Stomach smooth muscle (tissue), 2 donors: ENCODE measurements around the gene EFCAB6.

Experiments used
- H3K27ac ChIP-seq: one replicate; pipeline ENCODE4 v1.7.0; 2013; ENCODE audit warnings: mild to moderate bottlenecking, low read length, inconsistent platforms
- H3K27me3 ChIP-seq, 2 donors: one replicate each; pipeline ENCODE4 v1.7.0; 2013; ENCODE audit warnings: low read length in 2 of 2; ENCODE audit not compliant: insufficient read depth in 2 of 2, control insufficient read depth in 1 of 2
- H3K36me3 ChIP-seq, 2 donors: one replicate each; pipeline ENCODE4 v1.7.0; 2013; ENCODE audit warnings: low read length in 2 of 2; ENCODE audit not compliant: control insufficient read depth in 2 of 2, insufficient read depth in 2 of 2
- H3K4me1 ChIP-seq: one replicate; pipeline ENCODE4 v1.7.0; 2013; ENCODE audit warnings: low read length; ENCODE audit not compliant: control insufficient read depth, insufficient read depth
- H3K4me3 ChIP-seq, 2 donors: one replicate each; pipeline ENCODE4 v1.7.0; 2013; ENCODE audit warnings: low read length in 2 of 2
- H3K9ac ChIP-seq, 2 donors: one replicate each; pipeline ENCODE4 v1.7.0; 2013; ENCODE audit warnings: low read length in 2 of 2, mild to moderate bottlenecking in 1 of 2
- H3K9me3 ChIP-seq, 2 donors: one replicate each; pipeline ENCODE4 v1.7.0; 2013; ENCODE audit warnings: low read length in 2 of 2; ENCODE audit not compliant: control insufficient read depth in 2 of 2
- donor health status: healthy.
- donor health status: Pancreatic carcinoma.

The EFCAB6 gene

GRCh38 chr22:43624144-43624998 lies 187.7 kb downstream of the EFCAB6 start:
- Histone ChIP-seq H3K4me3 (no peak overlapping the region), H3K9me3 (peaks cover 0 to 3% of the 10 kb centered on the region in 2 donors), H3K27me3 (no peaks in the 10 kb centered on the region), H3K9ac (no peak overlapping the region), H3K27ac (no peak overlapping the region), H3K36me3 (no peaks in the 10 kb centered on the region), H3K4me1 (no peaks in the 10 kb centered on the region)

- H3K9ac ChIP-seq: no peak overlapping the region
- no peaks in the 10 kb centered on the region for H3K4me1 ChIP-seq
- no peaks in the 10 kb centered on the region for H3K27me3 ChIP-seq
- no peak overlapping the region for H3K4me3 ChIP-seq
- H3K9me3 ChIP-seq: peaks cover 0 to 3% of the 10 kb centered on the region in 2 donors
- H3K36me3 ChIP-seq: no peaks in the 10 kb centered on the region
- no peak overlapping the region for H3K27ac ChIP-seq
These were observed 189.2 kb downstream of the EFCAB6 start for GRCh38 chr22:43622886-43623285.

GRCh38 chr22:43620197-43620596 lies 191.9 kb downstream of the EFCAB6 start:
- Histone ChIP-seq H3K4me3 (no peak overlapping the region), H3K9ac (no peak overlapping the region), H3K9me3 (peaks cover 0 to 3% of the 10 kb centered on the region in 2 donors), H3K27me3 (no peaks in the 10 kb centered on the region), H3K27ac (no peak overlapping the region), H3K4me1 (no peaks in the 10 kb centered on the region), H3K36me3 (no peaks in the 10 kb centered on the region)

GRCh38 chr22:43618517-43618916 lies 193.6 kb downstream of the EFCAB6 start:
- no peak overlapping the region for H3K9ac ChIP-seq
- H3K27me3 ChIP-seq: no peaks in the 10 kb centered on the region
- no peak overlapping the region for H3K4me3 ChIP-seq
- H3K36me3 ChIP-seq: no peaks in the 10 kb centered on the region
- peaks cover 0 to 3% of the 10 kb centered on the region in 2 donors for H3K9me3 ChIP-seq
- no peak overlapping the region for H3K27ac ChIP-seq
- no peaks in the 10 kb centered on the region for H3K4me1 ChIP-seq

- Histone ChIP-seq H3K9me3 (peaks cover 0 to 3% of the 10 kb centered on the region in 2 donors), H3K4me1 (no peaks in the 10 kb centered on the region), H3K4me3 (no peak overlapping the region), H3K36me3 (no peaks in the 10 kb centered on the region), H3K9ac (no peak overlapping the region), H3K27me3 (no peaks in the 10 kb centered on the region), H3K27ac (no peak overlapping the region)
These were observed 195.5 kb downstream of the EFCAB6 start for GRCh38 chr22:43616645-43617044.

- H3K27me3 ChIP-seq: no peaks in the 10 kb centered on the region
- no peak overlapping the region for H3K27ac ChIP-seq
- H3K4me3 ChIP-seq: no peak overlapping the region
- no peak overlapping the region for H3K9ac ChIP-seq
- no peaks in the 10 kb centered on the region for H3K36me3 ChIP-seq
- no peaks in the 10 kb centered on the region for H3K9me3 ChIP-seq
- peaks cover 4% of the 10 kb centered on the region for H3K4me1 ChIP-seq
These were observed 211.8 kb downstream of the EFCAB6 start for GRCh38 chr22:43600265-43600664.

- H3K27me3 ChIP-seq: no peaks in the 10 kb centered on the region
- peaks cover 0 to 4% of the 10 kb centered on the region in 2 donors for H3K9me3 ChIP-seq
- H3K4me1 ChIP-seq: no peaks in the 10 kb centered on the region
- H3K27ac ChIP-seq: no peak overlapping the region
- no peak overlapping the region for H3K4me3 ChIP-seq
- H3K36me3 ChIP-seq: peaks cover 0 to 2% of the 10 kb centered on the region in 2 donors
- no peak overlapping the region for H3K9ac ChIP-seq
These were observed 219.6 kb downstream of the EFCAB6 start for GRCh38 chr22:43592476-43592875.

GRCh38 chr22:43591380-43591779 lies 220.7 kb downstream of the EFCAB6 start:
- Histone ChIP-seq H3K27ac (no peak overlapping the region), H3K9me3 (peaks cover 0 to 4% of the 10 kb centered on the region in 2 donors), H3K9ac (no peak overlapping the region), H3K4me3 (no peak overlapping the region), H3K27me3 (no peaks in the 10 kb centered on the region), H3K4me1 (no peaks in the 10 kb centered on the region), H3K36me3 (peaks cover 0 to 2% of the 10 kb centered on the region in 2 donors)

- H3K9me3 ChIP-seq: peaks cover 2 to 13% of the 10 kb centered on the region in 2 donors
- H3K4me1 ChIP-seq: no peaks in the 10 kb centered on the region
- H3K4me3 ChIP-seq: no peak overlapping the region
- H3K9ac ChIP-seq: no peak overlapping the region
- H3K27me3 ChIP-seq: no peaks in the 10 kb centered on the region
- H3K36me3 ChIP-seq: peaks cover 0 to 3% of the 10 kb centered on the region in 2 donors
- H3K27ac ChIP-seq: no peak overlapping the region
These were observed 224.5 kb downstream of the EFCAB6 start for GRCh38 chr22:43587574-43587973.

GRCh38 chr22:43583501-43583900 lies 228.6 kb downstream of the EFCAB6 start:
- peaks cover 2 to 15% of the 10 kb centered on the region in 2 donors for H3K9me3 ChIP-seq
- no peak overlapping the region for H3K9ac ChIP-seq
- H3K27me3 ChIP-seq: no peaks in the 10 kb centered on the region
- no peak overlapping the region for H3K4me3 ChIP-seq
- no peaks in the 10 kb centered on the region for H3K4me1 ChIP-seq
- peaks cover 3 to 5% of the 10 kb centered on the region in 2 donors for H3K36me3 ChIP-seq
- no peak overlapping the region for H3K27ac ChIP-seq

GRCh38 chr22:43582394-43582793 lies 229.7 kb downstream of the EFCAB6 start:
- Histone ChIP-seq H3K36me3 (peaks cover 3 to 5% of the 10 kb centered on the region in 2 donors), H3K27me3 (no peaks in the 10 kb centered on the region), H3K4me3 (no peak overlapping the region)

More at GRCh38 chr22:43582394-43582793, 229.7 kb downstream of the EFCAB6 start:
- Histone ChIP-seq H3K27ac (no peak overlapping the region), H3K4me1 (no peaks in the 10 kb centered on the region), H3K9me3 (peaks cover 2 to 15% of the 10 kb centered on the region in 2 donors), H3K9ac (no peak overlapping the region)
